HepG2 (cell line): ENCODE data around the gene ZNF211. TPM values are rescaled to one million over a fixed set of nuclear protein-coding genes. Genes with fewer than 3 reads are reported as not detected.

ENCODE experiments used
- ATAC-seq: fragments of 200-7000 bp; cut with Tn5 transposase; 3 replicates; pipeline ENCODE4 v1.9.1; 2020; ENCODE audit warnings: mild to moderate bottlenecking, moderate library complexity
- BruUV-seq: library from RNA; stranded (reverse); fragments of 400-500 nt; replicated peaks from 2 replicates; lab custom pipeline; 2021; lab: Mats Ljungman, UMichigan
- CTCF ChIA-PET: fragments of 300-600 bp; formaldehyde crosslinking; extraction: SDS; loops from one replicate; lab custom pipeline; 2021; ENCODE audit warnings: low total read pairs, inconsistent platforms, low intra/inter-chr PET ratio; lab: Yijun Ruan, JAX
- POLR2A ChIA-PET: fragments of 350-600 bp; sonication (Branson Sonifier 250); formaldehyde crosslinking; loops from one replicate; lab custom pipeline; 2020; ENCODE audit warnings: antibody characterized with exemption, inconsistent platforms; lab: Yijun Ruan, JAX
- DNase-seq: peaks from one replicate; pipeline ENCODE4 v3.0.0-alpha.2; 2015; ENCODE audit warnings: low spot score
- FAIRE-seq: peaks from 3 replicates; lab custom pipeline; 2011; peaks lifted over from hg19 to GRCh38; lab: Jason Lieb, UNC
- H2AFZ ChIP-seq: one replicate; pipeline ENCODE4 v1.6.1; 2011; ENCODE audit warnings: low read length, inconsistent platforms
- H3K27ac ChIP-seq: fragments of 300-600 bp; 3 replicates; pipeline ENCODE4 v1.8.0; 2011; ENCODE audit warnings: mixed run types, mild to moderate bottlenecking, mixed read lengths, low read length, inconsistent platforms; ENCODE audit not compliant: insufficient read depth; ENCODE audit errors: extremely low read length
- H3K27me3 ChIP-seq, 2 experiments: fragments of 200-600 bp in 1 of 2; 2 replicates in 1 of 2; 3 replicates in 1 of 2; pipeline versions ENCODE4 v1.6.0 to v1.8.0; 2011; ENCODE audit warnings: low read length in 2 of 2, mild to moderate bottlenecking in 2 of 2, moderate library complexity in 2 of 2, inconsistent platforms in 1 of 2; ENCODE audit not compliant: insufficient read depth in 2 of 2, control insufficient read depth in 1 of 2
- H3K36me3 ChIP-seq, 2 experiments: fragments of 200-600 bp in 1 of 2; replicated peaks in 1 of 2; 2 replicates in 1 of 2; 3 replicates in 1 of 2; pipeline versions ENCODE4 v1.5.1 to v1.8.0; 2011; ENCODE audit warnings: low read length in 2 of 2, inconsistent platforms in 1 of 2; ENCODE audit not compliant: insufficient read depth in 2 of 2, control insufficient read depth in 1 of 2
- H3K4me1 ChIP-seq: 2 replicates; pipeline ENCODE4 v1.5.1; 2012; ENCODE audit warnings: low read length, inconsistent platforms; ENCODE audit not compliant: insufficient read depth
- H3K4me2 ChIP-seq: 2 replicates; pipeline ENCODE4 v1.6.0; 2011; ENCODE audit warnings: low read depth, low read length, inconsistent platforms
- H3K4me3 ChIP-seq, 3 experiments: fragments of 200-600 bp in 1 of 3; sonication (generic), shearing (Covaris generic) in 1 of 3; replicated peaks in 1 of 3; 2 replicates each; pipeline ENCODE4 v1.5.1; 2011 to 2016; ENCODE audit warnings: low read length in 3 of 3, inconsistent platforms in 2 of 3, low read depth in 2 of 3, mild to moderate bottlenecking in 2 of 3, control low read depth in 1 of 3, mixed read lengths in 1 of 3; ENCODE audit not compliant: insufficient read depth in 1 of 3
- H3K79me2 ChIP-seq: one replicate; pipeline ENCODE4 v1.6.1; 2011; ENCODE audit warnings: low read length, inconsistent platforms; ENCODE audit not compliant: insufficient read depth
- H3K9ac ChIP-seq: 2 replicates; pipeline ENCODE4 v1.6.0; 2011; ENCODE audit warnings: mild to moderate bottlenecking, low read depth, low read length, inconsistent platforms; ENCODE audit not compliant: insufficient read depth
- H3K9me3 ChIP-seq: 2 replicates; pipeline ENCODE4 v1.5.1; 2012; ENCODE audit warnings: mild to moderate bottlenecking, low read length
- H4K20me1 ChIP-seq: 2 replicates; pipeline ENCODE4 v1.6.0; 2011; ENCODE audit warnings: inconsistent platforms, mild to moderate bottlenecking, low read length, moderate library complexity; ENCODE audit not compliant: insufficient read depth
- LCORL ChIP-seq, 2 experiments: fragments of 450-650 bp in 1 of 2; sonication (generic) in 1 of 2; formaldehyde crosslinking in 1 of 2; IDR thresholded peaks; 2 replicates each; pipeline versions ENCODE4 v1.5.0 to v1.6.1; 2017 to 2020; ENCODE audit warnings: antibody characterized with exemption in 1 of 2, missing genetic modification reagents in 1 of 2
- TERF1 ChIP-seq: sonication (generic); formaldehyde crosslinking; IDR thresholded peaks from 2 replicates; pipeline ENCODE4 v1.8.0; 2022; ENCODE audit warnings: mild to moderate bottlenecking, missing genetic modification reagents, moderate library complexity
- ZNF773 ChIP-seq: sonication (generic); formaldehyde crosslinking; IDR thresholded peaks from 2 replicates; pipeline ENCODE4 v1.4.0; 2020; ENCODE audit warnings: missing genetic modification reagents, borderline replicate concordance
- ZSCAN30 ChIP-seq: sonication (generic); formaldehyde crosslinking; IDR thresholded peaks from 2 replicates; pipeline ENCODE4 v1.5.0; 2020; ENCODE audit warnings: mild to moderate bottlenecking, missing genetic modification reagents
- WGBS: methylation state at CpG from one replicate; pipeline ENCODE4 v1.1.6; 2017; ENCODE audit warnings: low lambda C conversion rate; 5-methylcytosine and 5-hydroxymethylcytosine counted together
- in situ Hi-C: cut with HindIII; loops from 2 replicates; pipeline ENCODE4 v1.10.0; 2017; ENCODE audit warnings: low pct_unique_long_range_greater_than_20kb; ENCODE audit not compliant: extremely low pct_ligation_motif_present
- intact Hi-C: fragments of 100-400 bp; cut with micrococcal nuclease; formaldehyde crosslinking; loops from one replicate; pipeline ENCODE4 v1.10.0; 2022; ENCODE audit not compliant: unreplicated experiment
- polyA plus RNA-seq, 8 experiments: library from polyadenylated mRNA; depleted of rRNA in 3 of 8; stranded (reverse) in 7 of 8; unstranded in 1 of 8; fragments of >200 nt; fragmentation: Illumina TruSeq in 4 of 8; extraction: Trizol in 4 of 8; gene quantifications; 2 replicates each; pipeline versions ENCODE4 v1.2.1 to v1.2.3, GENCODE V29; 2011 to 2016; ENCODE audit warnings: low read depth in 4 of 8, missing spikeins in 1 of 8, mixed read lengths in 1 of 8; ENCODE audit not compliant: insufficient read depth in 1 of 8
- total RNA-seq, 5 experiments: library from RNA; depleted of rRNA; stranded (reverse); fragments of >200 nt; fragmentation: Illumina TruSeq; extraction: Trizol; gene quantifications; 2 replicates each; pipeline ENCODE4 v1.2.3, GENCODE V29; 2016; ENCODE audit warnings: low read depth in 1 of 5
- TF ChIP-seq, protein P1 (sequence below): sonication (generic); formaldehyde crosslinking; IDR thresholded peaks from 2 replicates; pipeline ENCODE4 v1.5.1; 2020; ENCODE audit warnings: mild to moderate bottlenecking, missing genetic modification reagents, borderline replicate concordance

ZNF211 gene
- total and polyA plus RNA-seq, 2 of the 13 experiments (the other 11 are each of a cell fraction or from before 2014, with no cell fraction given): 9.9 to 11.2 TPM

DNA sequence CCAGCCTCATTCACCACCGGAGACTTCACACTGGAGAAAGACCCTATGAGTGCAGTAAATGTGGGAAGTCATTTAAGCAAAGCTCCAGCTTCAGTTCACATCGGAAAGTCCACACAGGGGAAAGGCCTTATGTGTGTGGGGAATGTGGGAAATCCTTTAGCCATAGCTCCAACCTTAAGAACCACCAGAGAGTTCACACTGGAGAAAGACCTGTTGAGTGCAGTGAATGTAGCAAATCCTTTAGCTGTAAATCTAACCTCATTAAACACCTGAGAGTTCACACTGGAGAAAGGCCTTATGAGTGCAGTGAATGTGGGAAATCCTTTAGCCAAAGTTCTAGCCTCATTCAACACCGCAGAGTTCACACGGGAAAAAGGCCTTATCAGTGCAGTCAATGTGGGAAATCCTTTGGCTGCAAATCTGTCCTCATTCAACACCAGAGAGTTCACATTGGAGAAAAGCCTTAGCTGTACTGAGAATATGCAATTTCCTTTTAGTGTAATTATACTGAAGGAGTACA is 8.8 kb downstream of the ZNF211 start (continued):
- no peak for TF ChIP-seq TERF1 (CRISPR knock-in tag)

GRCh38 chr19:57642396-57643046 is 9.6 kb downstream of the ZNF211 start:
- DNase-seq (no peak), FAIRE-seq (no peak), ATAC-seq (no peak)
- Histone ChIP-seq H3K4me2 (no peak overlapping the region), H2AFZ (no peak overlapping the region), H3K27ac (no peak overlapping the region), H3K36me3 (peaks cover 10 to 37% of the 10 kb centered on the region in 2 experiments), H4K20me1 (no peaks in the 10 kb centered on the region), H3K9ac (no peak overlapping the region), H3K9me3 (peaks cover 3% of the 10 kb centered on the region), H3K79me2 (no peaks in the 10 kb centered on the region), H3K4me1 (no peaks in the 10 kb centered on the region), H3K4me3 (no peak overlapping the region), H3K27me3 (no peaks in the 10 kb centered on the region)
- WGBS: 94% methylated on average over 4 of the region's 4 CpGs
- intact Hi-C loops: no loop called here
- in situ Hi-C loops: no loop called here
- ChIA-PET POLR2A (interaction anchor here (1.0 kb wide), 1 partner anchor 8 kb away, joined by 3 read pairs; no protein-coding TSS in a partner anchor), CTCF (no interaction called here)
- BruUV-seq: no TSS peak
- TF ChIP-seq ZNF773 (CRISPR knock-in tag): no peak
- TF ChIP-seq, protein P1, sequence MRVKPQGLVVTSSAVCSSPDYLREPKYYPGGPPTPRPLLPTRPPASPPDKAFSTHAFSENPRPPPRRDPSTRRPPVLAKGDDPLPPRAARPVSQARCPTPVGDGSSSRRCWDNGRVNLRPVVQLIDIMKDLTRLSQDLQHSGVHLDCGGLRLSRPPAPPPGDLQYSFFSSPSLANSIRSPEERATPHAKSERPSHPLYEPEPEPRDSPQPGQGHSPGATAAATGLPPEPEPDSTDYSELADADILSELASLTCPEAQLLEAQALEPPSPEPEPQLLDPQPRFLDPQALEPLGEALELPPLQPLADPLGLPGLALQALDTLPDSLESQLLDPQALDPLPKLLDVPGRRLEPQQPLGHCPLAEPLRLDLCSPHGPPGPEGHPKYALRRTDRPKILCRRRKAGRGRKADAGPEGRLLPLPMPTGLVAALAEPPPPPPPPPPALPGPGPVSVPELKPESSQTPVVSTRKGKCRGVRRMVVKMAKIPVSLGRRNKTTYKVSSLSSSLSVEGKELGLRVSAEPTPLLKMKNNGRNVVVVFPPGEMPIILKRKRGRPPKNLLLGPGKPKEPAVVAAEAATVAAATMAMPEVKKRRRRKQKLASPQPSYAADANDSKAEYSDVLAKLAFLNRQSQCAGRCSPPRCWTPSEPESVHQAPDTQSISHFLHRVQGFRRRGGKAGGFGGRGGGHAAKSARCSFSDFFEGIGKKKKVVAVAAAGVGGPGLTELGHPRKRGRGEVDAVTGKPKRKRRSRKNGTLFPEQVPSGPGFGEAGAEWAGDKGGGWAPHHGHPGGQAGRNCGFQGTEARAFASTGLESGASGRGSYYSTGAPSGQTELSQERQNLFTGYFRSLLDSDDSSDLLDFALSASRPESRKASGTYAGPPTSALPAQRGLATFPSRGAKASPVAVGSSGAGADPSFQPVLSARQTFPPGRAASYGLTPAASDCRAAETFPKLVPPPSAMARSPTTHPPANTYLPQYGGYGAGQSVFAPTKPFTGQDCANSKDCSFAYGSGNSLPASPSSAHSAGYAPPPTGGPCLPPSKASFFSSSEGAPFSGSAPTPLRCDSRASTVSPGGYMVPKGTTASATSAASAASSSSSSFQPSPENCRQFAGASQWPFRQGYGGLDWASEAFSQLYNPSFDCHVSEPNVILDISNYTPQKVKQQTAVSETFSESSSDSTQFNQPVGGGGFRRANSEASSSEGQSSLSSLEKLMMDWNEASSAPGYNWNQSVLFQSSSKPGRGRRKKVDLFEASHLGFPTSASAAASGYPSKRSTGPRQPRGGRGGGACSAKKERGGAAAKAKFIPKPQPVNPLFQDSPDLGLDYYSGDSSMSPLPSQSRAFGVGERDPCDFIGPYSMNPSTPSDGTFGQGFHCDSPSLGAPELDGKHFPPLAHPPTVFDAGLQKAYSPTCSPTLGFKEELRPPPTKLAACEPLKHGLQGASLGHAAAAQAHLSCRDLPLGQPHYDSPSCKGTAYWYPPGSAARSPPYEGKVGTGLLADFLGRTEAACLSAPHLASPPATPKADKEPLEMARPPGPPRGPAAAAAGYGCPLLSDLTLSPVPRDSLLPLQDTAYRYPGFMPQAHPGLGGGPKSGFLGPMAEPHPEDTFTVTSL: no peak
- no peak for TF ChIP-seq ZSCAN30 (CRISPR knock-in tag)
- peak; percentile 93 for TF ChIP-seq LCORL (IDR thresholded peaks at IDR 0.05)
- TF ChIP-seq LCORL (CRISPR knock-in tag; IDR thresholded peaks at IDR 0.05): no peak
